Nephron progenitor cell (in vitro differentiated cells): ENCODE results near the gene MTRF1.
"Not testable (repeated sequence)": the region's sequence is repeated elsewhere in the genome, so short reads cannot be mapped to it uniquely, and the experiment has no call there.

Experiments
- DNase-seq: peaks from one replicate; pipeline ENCODE4 v3.0.0; 2021
- H3K27ac Mint-ChIP-seq: 2 replicates; pipeline ENCODE4 v1.8.0; 2021; ENCODE audit warnings: mild to moderate bottlenecking, moderate library complexity, mixed read lengths
- H3K27me3 Mint-ChIP-seq: 2 replicates; pipeline ENCODE4 v1.8.0; 2021; ENCODE audit warnings: mild to moderate bottlenecking, low read depth, mixed read lengths; ENCODE audit not compliant: poor library complexity
- H3K36me3 Mint-ChIP-seq: 2 replicates; pipeline ENCODE4 v1.8.0; 2021; ENCODE audit warnings: low read depth, mixed read lengths
- H3K4me1 Mint-ChIP-seq: 2 replicates; pipeline ENCODE4 v1.8.0; 2021; ENCODE audit warnings: mixed read lengths
- H3K4me3 Mint-ChIP-seq: 2 replicates; pipeline ENCODE4 v1.8.0; 2021; ENCODE audit warnings: mild to moderate bottlenecking, moderate library complexity, mixed read lengths
- H3K9me3 Mint-ChIP-seq: 2 replicates; pipeline ENCODE4 v1.8.0; 2021; ENCODE audit warnings: mild to moderate bottlenecking, moderate library complexity, mixed read lengths
- CTCF ChIP-seq: fragments of 200-600 bp; sonication (generic); IDR thresholded peaks from 2 replicates; pipeline ENCODE4 v1.5.0; 2021; ENCODE audit warnings: antibody characterized with exemption

Gene MTRF1

GRCh38 chr13:41177616-41178015 lies 85.8 kb downstream of the MTRF1 start:
- Mint-ChIP-seq H3K36me3 (peaks cover 54% of the 10 kb centered on the region), H3K4me1 (no peaks in the 10 kb centered on the region), H3K27me3 (peaks cover 2% of the 10 kb centered on the region), H3K9me3 (peaks cover 53% of the 10 kb centered on the region), H3K4me3 (no peak overlapping the region), H3K27ac (no peak overlapping the region)
- DNase-seq, result no peak
- no peak for TF ChIP-seq CTCF

GRCh38 chr13:41175576-41175975 lies 87.8 kb downstream of the MTRF1 start:
- H3K4me3 Mint-ChIP-seq, H3K27me3 Mint-ChIP-seq, DNase-seq, H3K4me1 Mint-ChIP-seq, H3K27ac Mint-ChIP-seq: not testable (repeated sequence)
- Mint-ChIP-seq H3K9me3 (peaks cover 58% of the 10 kb centered on the region), H3K36me3 (peaks cover 59% of the 10 kb centered on the region)
